HFFc6 (cell line): Measurements from ENCODE around the gene TIMM10. TPM values are rescaled to one million over a fixed set of nuclear protein-coding genes. Genes with fewer than 3 reads are reported as not detected.

Source experiments
- DNase-seq: peaks from one replicate; pipeline ENCODE4 v3.0.0-alpha.2; 2018
- H3K27ac Mint-ChIP-seq: 2 replicates; pipeline ENCODE4 v1.8.0; 2020; ENCODE audit warnings: mild to moderate bottlenecking, mixed read lengths
- H3K27me3 Mint-ChIP-seq: 2 replicates; pipeline ENCODE4 v1.8.0; 2021; ENCODE audit warnings: mild to moderate bottlenecking, moderate library complexity, mixed read lengths; ENCODE audit not compliant: insufficient read depth
- H3K36me3 Mint-ChIP-seq: 2 replicates; pipeline ENCODE4 v1.8.0; 2021; ENCODE audit warnings: low read depth, mixed read lengths
- H3K4me1 Mint-ChIP-seq: 2 replicates; pipeline ENCODE4 v1.8.0; 2020; ENCODE audit warnings: low read depth, mixed read lengths
- H3K4me3 Mint-ChIP-seq: 2 replicates; pipeline ENCODE4 v1.8.0; 2020; ENCODE audit warnings: mild to moderate bottlenecking, moderate library complexity, mixed read lengths
- H3K9me3 Mint-ChIP-seq: 2 replicates; pipeline ENCODE4 v1.8.0; 2020; ENCODE audit warnings: mild to moderate bottlenecking, mixed read lengths
- total RNA-seq, 6 experiments: library from RNA; stranded (reverse); fragmentation: NEBNext Ultra II Directional; extraction: Animal tissue kit (Norgen Biotek cat#: 25700); gene quantifications; 2 replicates in 1 of 6; 3 replicates in 5 of 6; pipeline ENCODE4 v1.2.3, GENCODE V29; 2021
- TF ChIP-seq, protein P1 (sequence below): fragments of 200-600 bp; sonication (generic); IDR thresholded peaks from 2 replicates; pipeline ENCODE4 v1.5.0; 2021; ENCODE audit warnings: antibody characterized with exemption, mild to moderate bottlenecking

Gene TIMM10
- total RNA-seq, 6 experiments from 2014 or later: 43.6 to 72.9 (median 58.4) TPM

DNA sequence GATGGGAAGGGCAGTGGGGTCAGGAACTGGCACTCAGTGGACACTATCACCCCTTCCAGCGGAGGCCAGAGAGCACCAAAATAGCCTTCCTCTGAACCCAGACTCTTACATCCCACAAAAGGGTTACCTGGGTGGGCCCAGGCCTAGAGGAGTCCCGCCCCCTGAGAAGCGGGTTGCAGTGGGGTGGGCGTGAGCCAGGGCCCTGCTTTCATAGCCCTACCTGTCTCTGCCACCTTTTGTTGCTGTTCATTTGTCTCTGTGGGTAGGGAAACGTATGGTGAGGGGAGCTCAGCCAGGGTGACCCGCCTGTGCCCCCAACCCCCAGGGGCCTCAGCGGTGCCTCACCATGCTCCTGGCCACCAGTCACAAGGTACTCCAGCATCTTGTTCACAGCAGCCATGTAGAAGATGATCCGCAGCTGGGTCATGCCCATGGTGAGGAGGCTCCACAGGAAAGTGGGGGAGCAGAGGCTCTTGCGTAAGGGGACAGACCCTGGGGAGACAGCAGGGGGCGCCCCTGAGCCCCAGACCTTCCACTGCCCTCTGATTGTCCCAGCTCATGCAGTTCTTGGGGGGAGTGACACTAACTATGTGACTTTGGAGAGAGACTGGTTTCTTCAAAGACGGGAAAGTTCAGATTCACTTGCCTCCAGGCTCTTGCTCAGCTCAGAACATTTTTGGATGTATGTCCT is 39.0 kb downstream of the TIMM10 start:
- Mint-ChIP-seq H3K9me3 (no peaks in the 10 kb centered on the region), H3K27ac (no peak overlapping the region), H3K4me3 (no peak overlapping the region), H3K4me1 (peaks cover 8% of the 10 kb centered on the region), H3K36me3 (no peaks in the 10 kb centered on the region), H3K27me3 (no peaks in the 10 kb centered on the region)
- TF ChIP-seq, protein P1, sequence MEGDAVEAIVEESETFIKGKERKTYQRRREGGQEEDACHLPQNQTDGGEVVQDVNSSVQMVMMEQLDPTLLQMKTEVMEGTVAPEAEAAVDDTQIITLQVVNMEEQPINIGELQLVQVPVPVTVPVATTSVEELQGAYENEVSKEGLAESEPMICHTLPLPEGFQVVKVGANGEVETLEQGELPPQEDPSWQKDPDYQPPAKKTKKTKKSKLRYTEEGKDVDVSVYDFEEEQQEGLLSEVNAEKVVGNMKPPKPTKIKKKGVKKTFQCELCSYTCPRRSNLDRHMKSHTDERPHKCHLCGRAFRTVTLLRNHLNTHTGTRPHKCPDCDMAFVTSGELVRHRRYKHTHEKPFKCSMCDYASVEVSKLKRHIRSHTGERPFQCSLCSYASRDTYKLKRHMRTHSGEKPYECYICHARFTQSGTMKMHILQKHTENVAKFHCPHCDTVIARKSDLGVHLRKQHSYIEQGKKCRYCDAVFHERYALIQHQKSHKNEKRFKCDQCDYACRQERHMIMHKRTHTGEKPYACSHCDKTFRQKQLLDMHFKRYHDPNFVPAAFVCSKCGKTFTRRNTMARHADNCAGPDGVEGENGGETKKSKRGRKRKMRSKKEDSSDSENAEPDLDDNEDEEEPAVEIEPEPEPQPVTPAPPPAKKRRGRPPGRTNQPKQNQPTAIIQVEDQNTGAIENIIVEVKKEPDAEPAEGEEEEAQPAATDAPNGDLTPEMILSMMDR: peak; percentile 83
- no peak for DNase-seq

DNA sequence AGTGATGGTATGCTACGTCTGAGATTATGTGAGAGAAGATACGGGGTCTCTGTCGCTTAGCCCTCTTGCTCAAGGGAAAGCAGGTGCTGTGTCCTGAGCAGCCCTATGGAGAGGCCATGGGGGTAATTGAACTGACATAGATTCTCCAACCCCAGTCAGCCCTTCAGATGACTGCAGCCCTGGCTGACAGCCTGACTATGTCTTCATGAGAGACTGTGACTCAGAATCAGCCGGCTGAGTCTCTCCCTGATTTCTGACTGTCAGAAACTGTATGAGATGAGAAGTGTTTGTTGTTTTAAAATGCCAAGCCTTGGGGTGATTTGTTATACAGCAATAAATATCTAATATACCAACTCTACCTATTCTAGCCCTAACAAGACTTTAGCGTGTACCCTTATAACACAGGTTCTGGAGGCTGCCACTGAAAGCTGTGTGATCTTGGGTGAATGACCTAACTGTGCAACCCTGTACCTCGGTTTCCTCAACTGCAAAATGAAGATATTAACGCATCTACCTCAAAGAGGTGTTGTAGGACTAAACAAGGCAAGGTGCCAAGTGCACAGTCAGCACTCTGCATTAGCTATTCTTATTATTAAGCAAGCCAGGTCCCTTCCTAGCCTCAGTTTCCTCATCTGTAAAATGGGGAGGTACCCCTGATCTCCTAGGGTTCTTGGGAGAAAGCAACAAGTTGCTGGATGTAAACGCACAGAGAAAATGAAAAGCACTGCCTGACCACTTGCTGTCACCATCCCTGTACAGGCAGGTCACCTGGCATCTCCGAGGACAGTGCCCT is 39.9 kb downstream of the TIMM10 start:
- Mint-ChIP-seq H3K4me3 (no peak overlapping the region), H3K36me3 (no peaks in the 10 kb centered on the region), H3K4me1 (peaks cover 12% of the 10 kb centered on the region), H3K27me3 (no peaks in the 10 kb centered on the region), H3K27ac (no peak overlapping the region), H3K9me3 (no peaks in the 10 kb centered on the region)
- TF ChIP-seq, protein P1: no peak
- DNase-seq: peak; percentile 35

DNA sequence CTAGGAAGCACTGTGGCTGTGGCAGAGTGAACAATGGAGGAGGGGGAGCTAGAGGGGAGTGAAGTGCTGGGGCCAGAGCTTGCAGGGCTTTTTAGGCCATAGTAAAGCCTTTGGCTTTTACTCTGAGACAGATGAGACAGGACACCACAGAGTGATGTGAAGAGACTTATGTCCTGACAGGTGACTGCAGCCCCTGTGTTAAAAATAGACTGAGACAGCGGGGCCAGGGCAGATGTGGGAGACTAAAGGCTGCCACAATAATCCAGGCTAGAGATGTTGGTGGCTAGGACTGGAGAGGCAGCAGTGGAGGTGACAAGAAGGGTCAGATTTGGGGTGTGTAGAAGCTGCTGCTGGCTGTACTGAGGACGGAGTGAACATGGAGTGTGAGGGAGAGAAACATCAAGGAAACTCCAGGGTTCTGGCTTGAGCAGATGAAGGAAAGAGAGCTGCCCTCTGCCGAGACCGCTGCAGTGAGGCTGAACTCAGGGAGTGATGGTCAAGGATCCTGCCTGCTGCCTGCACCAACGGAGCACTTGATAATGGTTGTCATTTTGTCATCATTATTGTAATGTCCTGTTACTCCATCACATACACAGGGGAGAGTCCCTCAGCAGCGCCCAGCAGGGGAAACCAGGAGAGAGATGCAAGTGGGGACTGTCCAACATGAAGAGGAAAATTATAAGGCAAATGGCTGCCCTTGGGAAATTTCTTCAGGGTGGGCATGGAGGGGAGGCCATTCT is 42.5 kb downstream of the TIMM10 start:
- no peak overlapping the region for H3K27ac Mint-ChIP-seq
- no peak for DNase-seq
- TF ChIP-seq, protein P1: no peak
- no peak overlapping the region for H3K4me3 Mint-ChIP-seq
- no peaks in the 10 kb centered on the region for H3K36me3 Mint-ChIP-seq
- H3K27me3 Mint-ChIP-seq: peaks cover 3% of the 10 kb centered on the region
- H3K9me3 Mint-ChIP-seq: no peaks in the 10 kb centered on the region
- peaks cover 14% of the 10 kb centered on the region for H3K4me1 Mint-ChIP-seq

DNA sequence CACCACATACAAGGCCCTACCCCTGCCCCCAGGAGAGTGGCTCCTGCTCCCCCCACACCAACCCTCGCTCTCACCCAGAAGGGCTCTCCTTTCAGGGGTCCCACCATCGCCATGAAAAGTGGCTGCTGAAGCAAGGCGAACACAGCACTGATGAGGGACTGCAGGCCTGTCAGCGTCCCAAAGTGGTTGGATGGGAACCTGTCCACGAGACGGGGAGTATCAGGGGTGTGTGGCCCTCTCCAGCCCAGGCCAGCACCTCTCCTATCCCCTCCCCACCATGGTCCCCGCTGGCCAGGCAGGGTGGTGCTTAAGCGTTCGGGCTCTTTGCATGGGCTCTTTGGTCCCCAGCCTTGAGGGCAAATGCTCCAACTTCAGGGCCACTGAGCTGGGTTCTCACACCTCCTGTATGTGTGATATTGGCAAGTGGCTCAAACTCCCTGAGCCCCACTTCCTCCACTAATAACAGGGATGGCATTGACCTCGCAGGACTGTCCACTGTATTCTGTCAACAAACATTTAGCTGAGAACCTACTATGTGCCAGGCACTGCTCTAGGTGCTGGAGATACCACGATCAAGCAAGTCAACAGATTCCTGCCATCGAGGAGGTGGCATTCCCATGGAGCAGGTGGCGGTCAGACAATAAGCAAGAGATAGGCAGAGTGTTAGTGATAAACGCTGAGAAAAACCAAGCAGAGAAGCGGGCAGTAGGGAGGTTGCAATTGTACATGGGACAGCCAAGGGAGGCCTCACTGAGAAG is 43.4 kb downstream of the TIMM10 start:
- Mint-ChIP-seq H3K36me3 (no peaks in the 10 kb centered on the region), H3K27ac (no peak overlapping the region), H3K4me3 (no peak overlapping the region), H3K4me1 (peaks cover 14% of the 10 kb centered on the region), H3K9me3 (no peaks in the 10 kb centered on the region), H3K27me3 (peaks cover 4% of the 10 kb centered on the region)
- no peak for DNase-seq
- TF ChIP-seq, protein P1: no peak
